OCI-LY3 (cell line): Measurements from ENCODE around the gene MTHFD1.

Experiments
- CTCF ChIP-seq: fragments of 200-600, 300-600 bp; sonication (generic); IDR thresholded peaks from 2 replicates; pipeline ENCODE4 v1.5.1; 2014; ENCODE audit warnings: antibody characterized with exemption, low read length, low read depth
- EZH2phosphoT487 ChIP-seq: fragments of 200-600 bp; shearing (Covaris generic); IDR thresholded peaks from 2 replicates; pipeline ENCODE4 v1.6.1; 2018; ENCODE audit warnings: antibody characterized with exemption, mixed run types, low read depth

GRCh38 chr14:64493455-64493854 lies 105.3 kb downstream of the MTHFD1 start:
- TF ChIP-seq CTCF (no peak), EZH2phosphoT487 (no peak)
